Measurements from ENCODE around the gene SRPX2. TPM values are rescaled to one million over a fixed set of nuclear protein-coding genes. Genes with fewer than 3 reads are reported as not detected.

The SRPX2 gene
- total and polyA plus RNA-seq, 2 of the 13 experiments (the other 11 are each of a cell fraction or from before 2014, with no cell fraction given): 1.5 to 6.7 TPM

GRCh38 chrX:100636321-100636991 lies 7.5 kb upstream of the SRPX2 start, which contains the start of gene TSPAN6 (continued):
- TF ChIP-seq PAXIP1 (CRISPR knock-in tag; conservative IDR thresholded peaks at IDR 0.05): no peak
- no peak for TF ChIP-seq SRSF9 (IDR thresholded peaks at IDR 0.05; ENCODE audit: borderline replicate concordance, insufficient read depth, low read depth, low read length, poor library complexity, severe bottlenecking)
- TF ChIP-seq, protein P1, sequence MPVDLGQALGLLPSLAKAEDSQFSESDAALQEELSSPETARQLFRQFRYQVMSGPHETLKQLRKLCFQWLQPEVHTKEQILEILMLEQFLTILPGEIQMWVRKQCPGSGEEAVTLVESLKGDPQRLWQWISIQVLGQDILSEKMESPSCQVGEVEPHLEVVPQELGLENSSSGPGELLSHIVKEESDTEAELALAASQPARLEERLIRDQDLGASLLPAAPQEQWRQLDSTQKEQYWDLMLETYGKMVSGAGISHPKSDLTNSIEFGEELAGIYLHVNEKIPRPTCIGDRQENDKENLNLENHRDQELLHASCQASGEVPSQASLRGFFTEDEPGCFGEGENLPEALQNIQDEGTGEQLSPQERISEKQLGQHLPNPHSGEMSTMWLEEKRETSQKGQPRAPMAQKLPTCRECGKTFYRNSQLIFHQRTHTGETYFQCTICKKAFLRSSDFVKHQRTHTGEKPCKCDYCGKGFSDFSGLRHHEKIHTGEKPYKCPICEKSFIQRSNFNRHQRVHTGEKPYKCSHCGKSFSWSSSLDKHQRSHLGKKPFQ (CRISPR knock-in tag; IDR thresholded peaks at IDR 0.05; ENCODE audit: insufficient replicate concordance): no peak
- no peak for TF ChIP-seq ZNF788 (CRISPR knock-in tag; IDR thresholded peaks at IDR 0.05; ENCODE audit: borderline replicate concordance)
- no peak for TF ChIP-seq ZUFSP (CRISPR knock-in tag; IDR thresholded peaks at IDR 0.05; ENCODE audit: borderline replicate concordance)
- TF ChIP-seq ASH2L (IDR thresholded peaks at IDR 0.05; ENCODE audit: insufficient read length, low read depth, low read length): peak; percentile 52
- no peak for TF ChIP-seq RBM22 (optimal IDR thresholded peaks at IDR 0.05; ENCODE audit: low read length)
- no peak for TF ChIP-seq SAFB2 (CRISPR knock-in tag; IDR thresholded peaks at IDR 0.05; ENCODE audit: borderline replicate concordance, low read depth)
- TF ChIP-seq ATAD3A (CRISPR knock-in tag; IDR thresholded peaks at IDR 0.05): no peak
- no peak for TF ChIP-seq PLSCR1 (CRISPR knock-in tag; IDR thresholded peaks at IDR 0.05; ENCODE audit: borderline replicate concordance)
- TF ChIP-seq PBX3 (CRISPR knock-in tag; IDR thresholded peaks at IDR 0.05; ENCODE audit: borderline replicate concordance): no peak
- no peak for TF ChIP-seq SETDB1 (CRISPR knock-in tag; IDR thresholded peaks at IDR 0.05; ENCODE audit: borderline replicate concordance)
- TF ChIP-seq CENPBD1 (CRISPR knock-in tag; IDR thresholded peaks at IDR 0.05; ENCODE audit: borderline replicate concordance, low read depth): no peak
- no peak for TF ChIP-seq ZBTB1 (CRISPR knock-in tag; IDR thresholded peaks at IDR 0.05; ENCODE audit: borderline replicate concordance)
- TF ChIP-seq ZNF713 (CRISPR knock-in tag; IDR thresholded peaks at IDR 0.05): no peak
- TF ChIP-seq CBFB (CRISPR knock-in tag; IDR thresholded peaks at IDR 0.05): no peak
- no peak for TF ChIP-seq ZNF792 (CRISPR knock-in tag; IDR thresholded peaks at IDR 0.05)
- no peak for TF ChIP-seq ZNF232 (CRISPR knock-in tag; IDR thresholded peaks at IDR 0.05; ENCODE audit: borderline replicate concordance)
- no peak for TF ChIP-seq SMAD1 (CRISPR knock-in tag; IDR thresholded peaks at IDR 0.05; ENCODE audit: borderline replicate concordance, low read depth)
